PFSK-1 (cell line): ENCODE results near the gene NID1.

Source experiments
- POLR2AphosphoS5 ChIP-seq: IDR thresholded peaks from 2 replicates; pipeline ENCODE4 v1.6.1; 2012; ENCODE audit warnings: low read depth, mild to moderate bottlenecking, control low read depth, low read length, moderate library complexity
- REST ChIP-seq, 2 experiments: IDR thresholded peaks; 2 replicates each; pipeline versions ENCODE4 v1.6.1 to v1.8.0; 2011 to 2012; ENCODE audit warnings: low read depth in 2 of 2, low read length in 2 of 2, control low read depth in 1 of 2, inconsistent platforms in 1 of 2, mild to moderate bottlenecking in 1 of 2, moderate library complexity in 1 of 2; ENCODE audit not compliant: insufficient read depth in 1 of 2
- SIN3A ChIP-seq: IDR thresholded peaks from 2 replicates; pipeline ENCODE4 v1.6.1; 2012; ENCODE audit warnings: mild to moderate bottlenecking, low read length, moderate library complexity, borderline replicate concordance; ENCODE audit not compliant: insufficient read depth

- no peak for TF ChIP-seq SIN3A
- no peak for TF ChIP-seq REST (IDR thresholded peaks at IDR 0.05; ENCODE audit: insufficient read depth in 1 of 2, low read depth in 2 of 2, low read length in 2 of 2)
- TF ChIP-seq POLR2AphosphoS5, result no peak
Observed at GRCh38 chr1:235930543-235930942, 134.3 kb downstream of the NID1 start.
